Neural cell (in vitro differentiated cells): ENCODE data around the gene SEMA6A.

Experiments
- CTCF ChIP-seq: fragments of 450-650 bp; IDR thresholded peaks from 2 replicates; pipeline ENCODE4 v1.5.1; 2014; ENCODE audit warnings: antibody characterized with exemption, mild to moderate bottlenecking, moderate library complexity; ENCODE audit not compliant: poor library complexity, severe bottlenecking
- EZH2 ChIP-seq: fragments of 200-600, 300-800 bp; shearing (Covaris generic), sonication (generic); IDR thresholded peaks from 2 replicates; pipeline ENCODE4 v1.6.1; 2014; ENCODE audit warnings: antibody characterized with exemption, low read length, borderline replicate concordance, mild to moderate bottlenecking; ENCODE audit not compliant: insufficient read depth, poor library complexity, severe bottlenecking
- POLR2AphosphoS5 ChIP-seq: IDR thresholded peaks from 2 replicates; pipeline ENCODE4 v1.6.1; 2012
- TAF1 ChIP-seq: IDR thresholded peaks from 2 replicates; pipeline ENCODE4 v1.6.1; 2012; ENCODE audit warnings: low read depth
- TF ChIP-seq, protein P1 (sequence below): IDR thresholded peaks from 2 replicates; pipeline ENCODE4 v1.6.1; 2012; ENCODE audit warnings: borderline replicate concordance

DNA sequence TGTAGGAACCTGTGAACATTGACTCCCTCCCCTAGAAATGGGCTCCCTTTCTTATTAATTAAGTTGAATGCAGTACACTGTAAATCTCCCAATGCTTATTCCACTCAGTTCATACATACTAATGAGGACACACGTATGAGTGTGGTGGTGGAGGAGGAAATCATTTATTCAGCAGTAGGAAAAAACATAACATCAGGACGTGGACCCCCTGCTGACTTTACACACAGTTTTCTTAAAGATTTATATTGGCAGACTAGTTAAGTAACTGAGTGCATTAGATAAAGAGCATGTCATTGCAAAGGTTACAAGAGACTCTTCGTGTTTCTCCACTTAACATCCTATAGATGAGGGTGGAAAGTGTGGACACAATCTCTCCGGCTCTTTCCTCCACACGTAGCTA, 37.8 kb upstream of the SEMA6A start:
- TF ChIP-seq CTCF: no peak
- TF ChIP-seq EZH2: no peak
- TF ChIP-seq, protein P1, sequence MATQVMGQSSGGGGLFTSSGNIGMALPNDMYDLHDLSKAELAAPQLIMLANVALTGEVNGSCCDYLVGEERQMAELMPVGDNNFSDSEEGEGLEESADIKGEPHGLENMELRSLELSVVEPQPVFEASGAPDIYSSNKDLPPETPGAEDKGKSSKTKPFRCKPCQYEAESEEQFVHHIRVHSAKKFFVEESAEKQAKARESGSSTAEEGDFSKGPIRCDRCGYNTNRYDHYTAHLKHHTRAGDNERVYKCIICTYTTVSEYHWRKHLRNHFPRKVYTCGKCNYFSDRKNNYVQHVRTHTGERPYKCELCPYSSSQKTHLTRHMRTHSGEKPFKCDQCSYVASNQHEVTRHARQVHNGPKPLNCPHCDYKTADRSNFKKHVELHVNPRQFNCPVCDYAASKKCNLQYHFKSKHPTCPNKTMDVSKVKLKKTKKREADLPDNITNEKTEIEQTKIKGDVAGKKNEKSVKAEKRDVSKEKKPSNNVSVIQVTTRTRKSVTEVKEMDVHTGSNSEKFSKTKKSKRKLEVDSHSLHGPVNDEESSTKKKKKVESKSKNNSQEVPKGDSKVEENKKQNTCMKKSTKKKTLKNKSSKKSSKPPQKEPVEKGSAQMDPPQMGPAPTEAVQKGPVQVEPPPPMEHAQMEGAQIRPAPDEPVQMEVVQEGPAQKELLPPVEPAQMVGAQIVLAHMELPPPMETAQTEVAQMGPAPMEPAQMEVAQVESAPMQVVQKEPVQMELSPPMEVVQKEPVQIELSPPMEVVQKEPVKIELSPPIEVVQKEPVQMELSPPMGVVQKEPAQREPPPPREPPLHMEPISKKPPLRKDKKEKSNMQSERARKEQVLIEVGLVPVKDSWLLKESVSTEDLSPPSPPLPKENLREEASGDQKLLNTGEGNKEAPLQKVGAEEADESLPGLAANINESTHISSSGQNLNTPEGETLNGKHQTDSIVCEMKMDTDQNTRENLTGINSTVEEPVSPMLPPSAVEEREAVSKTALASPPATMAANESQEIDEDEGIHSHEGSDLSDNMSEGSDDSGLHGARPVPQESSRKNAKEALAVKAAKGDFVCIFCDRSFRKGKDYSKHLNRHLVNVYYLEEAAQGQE: no peak
- no peak for TF ChIP-seq TAF1
- no peak for TF ChIP-seq POLR2AphosphoS5
